ENCODE results near the gene BLOC1S4. TPM values are rescaled to one million over a fixed set of nuclear protein-coding genes. Genes with fewer than 3 reads are reported as not detected.

BLOC1S4 gene
- total RNA-seq, 1 experiment from 2014 or later = 10.7 TPM

- Histone ChIP-seq H3K9me3 (ENCODE audit: control insufficient read depth, insufficient read depth, low read depth, low read length) (no peaks in the 10 kb centered on the region), H3K4me1 (ENCODE audit: control insufficient read depth, insufficient read depth, low read length) (peaks cover 21% of the 10 kb centered on the region), H3K27ac (ENCODE audit: low read length) (no peak overlapping the region), H3K4me3 (ENCODE audit: low read depth in 2 of 2, low read length in 2 of 2) (no peak overlapping the region), H3K36me3 (ENCODE audit: control insufficient read depth, insufficient read depth, low read length) (no peaks in the 10 kb centered on the region), H3K27me3 (ENCODE audit: control insufficient read depth, insufficient read depth, low read length) (no peaks in the 10 kb centered on the region)
- in situ Hi-C loops (cut with HindIII; ENCODE audit: low pct_unique_long_range_greater_than_20kb, low sequenced_read_pairs) (no loop called here), intact Hi-C loops (cut with micrococcal nuclease; ENCODE audit: unreplicated experiment) (no loop called here)
- no peak for TF ChIP-seq REST (IDR thresholded peaks at IDR 0.05; ENCODE audit: insufficient read depth in 1 of 2, low read depth in 2 of 2, low read length in 1 of 2)
- TF ChIP-seq TCF7L2 (IDR thresholded peaks at IDR 0.05; ENCODE audit: low read depth, low read length) = no peak
- no peak for TF ChIP-seq CTCF (IDR thresholded peaks at IDR 0.05)
- no peak for TF ChIP-seq POLR2AphosphoS5 (IDR thresholded peaks at IDR 0.05; ENCODE audit: low read depth, low read length)
- TF ChIP-seq SIN3A (IDR thresholded peaks at IDR 0.05; ENCODE audit: borderline replicate concordance, insufficient read depth, low read depth, low read length) = no peak
- ChIA-PET CTCF (no interaction called here), POLR2A (interaction anchor here (0.7 kb wide), 1 partner anchor 106 kb away, joined by 4 read pairs; no protein-coding TSS in a partner anchor)
- DNase-seq (ENCODE audit: low read depth, low spot score) (no peak), ATAC-seq (no peak)
- BruUV-seq (replicated peaks) = no TSS peak
Observed at GRCh38 chr4:6699388-6699787, 16.6 kb upstream of the BLOC1S4 start.

- in situ Hi-C loops (cut with HindIII; ENCODE audit: low pct_unique_long_range_greater_than_20kb, low sequenced_read_pairs) = no loop called here
- CTCF ChIA-PET = no interaction called here
- no peaks in the 10 kb centered on the region for H3K36me3 ChIP-seq (ENCODE audit: control insufficient read depth, insufficient read depth, low read length)
- H3K27me3 ChIP-seq (ENCODE audit: control insufficient read depth, insufficient read depth, low read length) = no peaks in the 10 kb centered on the region
- no TSS peak for BruUV-seq (replicated peaks)
- POLR2A ChIA-PET = no interaction called here
- H3K27ac ChIP-seq (ENCODE audit: low read length) = no peak overlapping the region
- H3K4me3 ChIP-seq (ENCODE audit: low read depth in 2 of 2, low read length in 2 of 2) = no peak overlapping the region
- peaks cover 17% of the 10 kb centered on the region for H3K4me1 ChIP-seq (ENCODE audit: control insufficient read depth, insufficient read depth, low read length)
- DNase-seq (ENCODE audit: low read depth, low spot score) (no peak), ATAC-seq (no peak)
- intact Hi-C loops (cut with micrococcal nuclease; ENCODE audit: unreplicated experiment) = no loop called here
- TF ChIP-seq TCF7L2 (IDR thresholded peaks at IDR 0.05; ENCODE audit: low read depth, low read length) (no peak), SIN3A (IDR thresholded peaks at IDR 0.05; ENCODE audit: borderline replicate concordance, insufficient read depth, low read depth, low read length) (no peak), REST (IDR thresholded peaks at IDR 0.05; ENCODE audit: insufficient read depth in 1 of 2, low read depth in 2 of 2, low read length in 1 of 2) (no peak), CTCF (IDR thresholded peaks at IDR 0.05) (no peak), POLR2AphosphoS5 (IDR thresholded peaks at IDR 0.05; ENCODE audit: low read depth, low read length) (no peak)
- no peaks in the 10 kb centered on the region for H3K9me3 ChIP-seq (ENCODE audit: control insufficient read depth, insufficient read depth, low read depth, low read length)
Observed at GRCh38 chr4:6699903-6700302, 16.1 kb upstream of the BLOC1S4 start.

All from Panc1 (cell line).